Measurements from ENCODE around the gene QDPR.

The QDPR gene

GRCh38 chr4:17559709-17560048, 47.8 kb upstream of the QDPR start:
- ATAC-seq = no peak
- TF ChIP-seq ESRRG (CRISPR knock-in tag; IDR thresholded peaks at IDR 0.05) (no peak), POU6F1 (CRISPR knock-in tag; IDR thresholded peaks at IDR 0.05; ENCODE audit: borderline replicate concordance, low read depth) (no peak), ARNTL (CRISPR knock-in tag; IDR thresholded peaks at IDR 0.05; ENCODE audit: borderline replicate concordance, low read depth) (no peak), ZNF70 (CRISPR knock-in tag; IDR thresholded peaks at IDR 0.05) (no peak), TSHZ2 (CRISPR knock-in tag; IDR thresholded peaks at IDR 0.05) (no peak), ZFP30 (CRISPR knock-in tag; IDR thresholded peaks at IDR 0.05) (no peak), PATZ1 (CRISPR knock-in tag; IDR thresholded peaks at IDR 0.05; ENCODE audit: borderline replicate concordance) (no peak), CSRNP3 (CRISPR knock-in tag; IDR thresholded peaks at IDR 0.05) (no peak), TOX (CRISPR knock-in tag; IDR thresholded peaks at IDR 0.05; ENCODE audit: borderline replicate concordance) (no peak), CSDC2 (CRISPR knock-in tag; IDR thresholded peaks at IDR 0.05) (no peak), BACH2 (CRISPR knock-in tag; IDR thresholded peaks at IDR 0.05; ENCODE audit: borderline replicate concordance) (no peak), TCF4 (CRISPR knock-in tag; IDR thresholded peaks at IDR 0.05; ENCODE audit: borderline replicate concordance) (no peak), ZNF8 (CRISPR knock-in tag; IDR thresholded peaks at IDR 0.05) (no peak), ZC3H10 (CRISPR knock-in tag; IDR thresholded peaks at IDR 0.05) (no peak), OSR1 (CRISPR knock-in tag; IDR thresholded peaks at IDR 0.05) (no peak)

GRCh38 chr4:17558941-17559708, 47.2 kb upstream of the QDPR start:
- TF ChIP-seq ISL1 (CRISPR knock-in tag; IDR thresholded peaks at IDR 0.05) = no peak
- no peak for TF ChIP-seq TOX (CRISPR knock-in tag; IDR thresholded peaks at IDR 0.05; ENCODE audit: borderline replicate concordance)
- TF ChIP-seq TSHZ2 (CRISPR knock-in tag; IDR thresholded peaks at IDR 0.05) = no peak
- no peak for TF ChIP-seq PPARA (CRISPR knock-in tag; IDR thresholded peaks at IDR 0.05; ENCODE audit: borderline replicate concordance)
- TF ChIP-seq CSRNP3 (CRISPR knock-in tag; IDR thresholded peaks at IDR 0.05) = no peak
- no peak for TF ChIP-seq ZFP3 (CRISPR knock-in tag; IDR thresholded peaks at IDR 0.05)
- no peak for TF ChIP-seq CSDC2 (CRISPR knock-in tag; IDR thresholded peaks at IDR 0.05)
- no peak for TF ChIP-seq ZNF565 (CRISPR knock-in tag; conservative IDR thresholded peaks at IDR 0.05; ENCODE audit: low read depth)
- no peak for TF ChIP-seq GLIS3 (CRISPR knock-in tag; IDR thresholded peaks at IDR 0.05)
- no peak for TF ChIP-seq ESRRG (CRISPR knock-in tag; IDR thresholded peaks at IDR 0.05)
- no peak for TF ChIP-seq SNAI2 (CRISPR knock-in tag; IDR thresholded peaks at IDR 0.05)
- TF ChIP-seq RARB (CRISPR knock-in tag; IDR thresholded peaks at IDR 0.05) = no peak
- TF ChIP-seq ZFP30 (CRISPR knock-in tag; IDR thresholded peaks at IDR 0.05) = no peak
- TF ChIP-seq ZNF70 (CRISPR knock-in tag; IDR thresholded peaks at IDR 0.05) = no peak
- ATAC-seq = no peak
